Measurements from ENCODE around the gene HK1.

The HK1 gene

DNA sequence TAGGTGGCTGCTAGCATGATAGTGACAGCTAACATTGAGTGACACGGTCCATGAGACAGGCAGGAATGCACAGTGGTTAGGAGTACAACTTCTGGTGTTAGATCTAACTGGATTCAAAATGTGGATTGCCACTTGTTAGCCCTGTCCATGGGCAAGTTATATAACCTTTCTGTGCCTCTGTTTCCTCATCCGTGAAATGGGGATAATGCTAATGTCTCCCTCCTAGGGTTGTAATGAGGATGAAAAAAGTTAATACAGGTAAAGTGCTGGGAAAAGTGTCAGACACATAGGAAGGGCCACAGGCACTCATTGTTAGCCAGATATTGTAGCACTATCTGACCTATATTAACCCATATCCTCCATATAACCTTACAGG lies 96.6 kb downstream of the HK1 start:
- no peak for DNase-seq (ENCODE audit: low read depth, low spot score)

DNA sequence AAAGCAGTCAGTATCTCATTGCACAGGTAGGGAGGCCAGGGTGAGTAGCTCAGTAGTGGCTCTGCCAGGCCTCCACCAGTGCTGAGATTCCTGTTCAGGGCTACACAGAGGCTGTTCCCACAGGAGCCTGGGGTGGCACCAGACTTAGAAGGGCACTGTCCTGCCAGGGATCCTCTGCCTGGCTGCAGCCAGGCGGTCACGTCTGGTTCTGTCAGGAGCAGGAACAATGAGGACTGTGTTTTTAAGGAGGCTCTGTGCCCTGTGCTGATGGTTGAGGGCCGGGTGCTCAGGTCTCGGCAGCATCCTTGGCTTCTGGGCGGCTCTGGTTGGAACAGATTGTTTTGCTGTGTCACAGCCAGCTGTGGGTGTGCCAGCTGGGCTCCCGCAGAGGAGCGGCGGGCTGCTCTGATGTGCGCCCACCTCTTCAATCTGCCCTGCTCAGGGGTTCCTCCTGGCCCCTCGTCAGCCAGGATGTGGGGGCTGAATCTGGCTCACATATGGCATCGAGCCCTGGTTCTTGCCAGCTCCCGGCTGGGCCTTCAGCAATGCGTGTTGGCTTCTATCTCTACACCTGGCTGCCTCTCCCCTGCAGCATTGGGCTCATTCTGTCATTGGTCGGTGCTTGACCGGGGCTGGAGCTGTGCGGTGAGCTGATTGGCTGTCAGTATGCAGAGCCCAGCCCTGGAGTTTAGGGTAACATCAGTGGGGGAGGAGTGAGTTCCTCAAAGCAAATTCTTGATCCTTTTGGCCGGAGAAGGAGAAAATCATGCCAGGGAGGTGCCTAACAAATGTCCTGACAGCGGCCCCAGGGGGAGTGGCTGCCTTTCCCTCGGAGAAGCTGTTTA lies 97.2 kb downstream of the HK1 start:
- DNase-seq (ENCODE audit: low read depth, low spot score) = peak; percentile 81

- no peak for DNase-seq (ENCODE audit: low read depth, low spot score)
These were observed 98.4 kb downstream of the HK1 start for GRCh38 chr10:69376662-69377061.

GRCh38 chr10:69377191-69377590 lies 98.9 kb downstream of the HK1 start:
- no peak for DNase-seq (ENCODE audit: low read depth, low spot score)

GRCh38 chr10:69377933-69378332 lies 99.6 kb downstream of the HK1 start:
- DNase-seq (ENCODE audit: low read depth, low spot score) = no peak

- DNase-seq (ENCODE audit: low read depth, low spot score) = no peak
These were observed 101.5 kb downstream of the HK1 start for GRCh38 chr10:69379800-69380199.

- DNase-seq (ENCODE audit: low read depth, low spot score) = no peak
These were observed 104.3 kb downstream of the HK1 start for GRCh38 chr10:69382382-69383117.

DNA sequence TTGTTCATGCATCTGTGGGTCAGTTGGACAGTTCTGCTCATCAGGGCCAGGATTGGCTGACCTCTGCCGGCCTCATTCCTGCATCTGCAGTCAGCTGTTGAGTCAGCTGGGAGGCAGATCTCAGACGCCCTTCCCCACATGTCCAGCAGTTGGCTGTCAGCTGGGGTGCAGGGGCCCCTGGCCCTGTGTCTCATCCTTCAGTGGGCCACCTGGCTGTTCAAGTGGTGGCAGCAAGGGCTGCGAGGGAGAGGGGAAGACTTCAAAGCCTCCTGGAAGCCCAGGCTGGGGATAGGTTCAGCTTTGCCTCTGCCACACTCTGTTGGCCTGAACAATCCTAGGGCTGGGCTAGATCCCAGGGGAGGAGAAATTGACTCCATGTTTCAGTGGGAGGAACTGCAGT lies 105.3 kb downstream of the HK1 start:
- DNase-seq (ENCODE audit: low read depth, low spot score) = no peak

GRCh38 chr10:69384320-69384719 lies 106.0 kb downstream of the HK1 start:
- DNase-seq (ENCODE audit: low read depth, low spot score) = no peak

DNA sequence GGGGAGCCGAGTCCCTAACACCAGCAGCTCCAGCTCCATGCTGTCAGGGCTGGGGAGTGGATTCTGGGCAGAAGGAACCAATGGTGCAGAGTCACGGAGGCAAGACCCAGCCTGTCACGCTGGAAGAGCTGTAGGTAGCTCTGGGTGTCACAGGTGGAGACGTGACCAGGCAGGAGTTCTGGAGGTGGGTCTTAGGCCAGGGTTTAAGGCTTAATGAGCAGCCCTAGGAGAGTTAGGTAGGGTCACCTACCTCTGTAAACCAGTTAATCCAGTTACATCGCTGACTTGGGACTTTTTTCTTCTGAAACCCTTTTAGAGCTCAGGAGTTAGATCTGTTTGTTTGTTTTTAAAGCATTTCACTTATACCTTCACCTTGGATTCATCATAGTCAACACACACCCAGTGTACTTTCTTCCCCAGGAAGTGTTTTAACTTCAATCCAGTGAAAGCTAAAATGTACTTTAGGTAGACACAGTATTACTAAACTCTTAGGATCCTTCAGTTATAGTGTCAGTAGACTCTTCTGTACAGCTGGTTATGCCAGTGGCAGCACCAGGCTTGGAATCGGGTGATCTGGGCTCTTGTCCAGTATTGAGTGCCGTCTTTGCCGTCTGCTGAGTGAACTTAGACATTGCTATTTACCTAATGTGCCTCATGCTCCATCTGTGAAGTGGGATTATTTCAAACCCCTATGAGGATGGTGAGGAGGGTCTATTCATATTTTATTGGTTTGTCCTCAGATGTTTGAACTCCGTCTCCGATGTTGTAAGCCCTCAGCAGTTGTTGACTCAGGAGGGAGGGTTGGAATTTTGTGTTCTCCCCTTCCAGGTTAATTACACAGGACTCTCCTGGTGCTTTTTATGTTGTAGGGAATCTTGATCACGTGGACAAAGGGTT lies 107.4 kb downstream of the HK1 start:
- DNase-seq (ENCODE audit: low read depth, low spot score) = peak; percentile 30

GRCh38 chr10:69387500-69387899 lies 109.2 kb downstream of the HK1 start:
- DNase-seq (ENCODE audit: low read depth, low spot score) = peak; percentile 24

GRCh38 chr10:69388488-69388887 lies 110.2 kb downstream of the HK1 start:
- DNase-seq (ENCODE audit: low read depth, low spot score) = no peak

DNA sequence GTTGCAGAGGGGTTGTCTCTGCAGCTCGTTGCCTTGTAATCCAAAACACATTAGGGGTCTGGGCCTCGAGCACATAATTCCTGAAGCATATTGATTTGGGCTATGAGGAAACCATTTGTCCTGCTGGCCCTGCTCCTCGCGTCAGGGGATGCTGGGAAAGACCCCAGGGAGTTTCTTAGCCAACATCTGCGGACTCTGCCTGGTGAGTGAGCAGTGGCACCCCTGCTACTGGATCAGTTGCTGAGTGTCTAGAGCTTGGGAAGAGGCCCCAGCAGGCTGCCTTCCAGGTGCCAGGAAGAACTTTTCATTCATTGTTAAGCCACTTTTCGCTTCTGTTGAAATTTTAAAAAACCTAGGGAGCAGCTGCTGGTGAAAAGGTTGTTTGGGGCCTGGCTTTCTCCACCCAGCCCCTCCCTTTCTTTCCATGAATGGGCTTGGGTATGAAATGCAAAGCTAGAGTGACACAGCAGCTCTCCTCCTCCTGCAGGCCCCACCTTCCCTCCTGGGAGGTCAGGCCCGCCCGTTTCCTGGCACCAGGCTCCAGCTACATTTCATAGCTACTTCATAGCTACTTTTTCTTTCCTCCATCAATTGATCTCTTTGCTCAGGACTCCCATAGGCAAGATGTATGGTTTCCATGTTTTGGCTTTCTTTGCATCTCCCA lies 111.7 kb downstream of the HK1 start:
- peak; percentile 74 for DNase-seq (ENCODE audit: low read depth, low spot score)

DNA sequence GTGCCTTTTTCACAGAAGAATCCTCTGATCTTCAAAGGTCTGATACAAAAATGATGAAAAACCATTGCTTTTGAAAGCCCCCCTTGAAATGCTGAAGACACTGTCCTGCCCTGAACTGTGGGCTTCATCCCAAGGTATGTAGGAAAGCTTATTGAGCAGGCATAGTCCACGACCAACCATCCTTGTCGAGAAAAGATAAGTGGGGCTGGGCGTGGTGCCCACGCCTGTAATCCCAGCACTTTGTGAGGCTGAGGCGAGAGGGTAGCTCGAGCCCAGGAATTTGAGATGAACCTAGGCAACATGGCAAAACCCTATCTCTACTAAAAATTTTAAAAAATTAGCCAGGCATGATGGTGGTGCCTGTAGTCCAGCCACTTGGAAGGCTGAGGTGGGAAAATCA lies 112.9 kb downstream of the HK1 start:
- DNase-seq (ENCODE audit: low read depth, low spot score) = no peak

DNA sequence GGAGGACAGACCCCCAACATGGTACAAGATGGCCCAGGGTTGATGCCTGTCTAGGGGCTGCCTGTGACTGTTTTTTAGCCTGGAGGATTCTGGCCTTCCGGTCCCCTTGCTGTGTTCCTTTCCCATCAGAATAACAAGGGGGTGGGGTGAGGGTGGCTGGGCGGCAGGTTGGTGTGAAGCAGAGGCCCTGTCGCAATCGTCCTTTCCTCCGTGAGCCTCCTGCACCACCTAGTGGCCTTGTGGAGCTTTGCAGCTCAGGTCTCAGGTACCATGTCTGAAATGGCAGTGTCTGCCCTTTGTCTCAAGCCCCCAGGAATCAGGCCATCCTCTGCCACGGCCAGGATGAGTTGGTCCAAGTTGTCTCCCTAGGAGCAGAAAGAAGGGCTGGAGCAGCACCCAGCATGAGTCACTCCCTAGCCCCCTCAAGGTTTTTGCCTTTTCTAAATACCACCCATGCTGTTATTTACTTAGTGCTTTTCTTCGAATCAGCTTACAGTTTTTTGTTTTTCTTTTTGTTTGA lies 114.2 kb downstream of the HK1 start:
- peak; percentile 95 for DNase-seq (ENCODE audit: low read depth, low spot score)

GRCh38 chr10:69394020-69394419 lies 115.7 kb downstream of the HK1 start:
- no peak for DNase-seq (ENCODE audit: low read depth, low spot score)

DNA sequence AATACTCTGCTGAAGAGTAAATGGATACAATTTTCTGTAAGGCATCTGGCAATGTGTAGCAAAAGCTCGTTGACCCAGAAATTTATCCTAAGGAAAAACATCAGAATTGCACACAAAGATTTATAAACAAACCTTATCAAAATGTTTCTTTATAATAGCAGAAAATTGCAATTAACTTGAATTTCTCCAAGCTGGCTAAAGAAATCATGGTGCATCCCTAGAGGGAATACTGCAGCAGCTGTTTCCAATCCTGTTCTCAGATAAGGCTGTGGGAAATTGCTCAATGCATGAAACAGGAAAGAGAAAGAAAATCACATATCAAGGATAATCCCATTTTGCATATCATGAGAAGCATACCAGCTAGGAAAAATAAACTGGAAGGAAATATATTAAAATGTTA lies 119.7 kb downstream of the HK1 start:
- no peak for DNase-seq (ENCODE audit: low read depth, low spot score)

GRCh38 chr10:69398466-69398865 lies 120.2 kb downstream of the HK1 start:
- DNase-seq (ENCODE audit: low read depth, low spot score) = no peak

GRCh38 chr10:69400936-69401335 lies 122.6 kb downstream of the HK1 start:
- no peak for DNase-seq (ENCODE audit: low read depth, low spot score)

- DNase-seq (ENCODE audit: low read depth, low spot score) = no peak
These were observed 123.1 kb downstream of the HK1 start for GRCh38 chr10:69401416-69401815.

GRCh38 chr10:69402386-69402785 lies 124.1 kb downstream of the HK1 start:
- DNase-seq (ENCODE audit: low read depth, low spot score) = no peak
